ENCODE measurements around the gene CLRN2.

CLRN2 gene

DNA sequence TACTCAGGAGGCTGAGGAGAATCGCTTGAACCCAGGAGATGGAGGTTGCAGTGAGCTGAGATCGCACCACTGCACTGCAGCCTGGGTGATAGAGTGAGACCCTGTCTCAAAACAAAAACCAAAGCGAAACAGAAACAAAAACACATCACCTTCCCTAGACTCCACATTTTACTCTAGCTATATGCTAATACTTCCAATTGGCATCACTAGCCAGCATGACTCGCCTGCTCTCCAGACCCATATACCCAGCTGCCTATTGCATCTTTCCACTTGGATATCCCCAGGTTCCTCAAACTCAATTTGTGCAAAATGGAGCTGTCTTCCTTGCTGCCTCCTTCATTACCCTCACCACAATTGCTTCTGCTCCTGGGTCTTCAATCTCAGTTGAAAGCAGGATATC is 39.6 kb downstream of the CLRN2 start:
- DNase-seq (ENCODE audit: low read depth): no peak
- no peak overlapping the region for H3K4me3 ChIP-seq (ENCODE audit: low read length)
- TF ChIP-seq, protein P1, sequence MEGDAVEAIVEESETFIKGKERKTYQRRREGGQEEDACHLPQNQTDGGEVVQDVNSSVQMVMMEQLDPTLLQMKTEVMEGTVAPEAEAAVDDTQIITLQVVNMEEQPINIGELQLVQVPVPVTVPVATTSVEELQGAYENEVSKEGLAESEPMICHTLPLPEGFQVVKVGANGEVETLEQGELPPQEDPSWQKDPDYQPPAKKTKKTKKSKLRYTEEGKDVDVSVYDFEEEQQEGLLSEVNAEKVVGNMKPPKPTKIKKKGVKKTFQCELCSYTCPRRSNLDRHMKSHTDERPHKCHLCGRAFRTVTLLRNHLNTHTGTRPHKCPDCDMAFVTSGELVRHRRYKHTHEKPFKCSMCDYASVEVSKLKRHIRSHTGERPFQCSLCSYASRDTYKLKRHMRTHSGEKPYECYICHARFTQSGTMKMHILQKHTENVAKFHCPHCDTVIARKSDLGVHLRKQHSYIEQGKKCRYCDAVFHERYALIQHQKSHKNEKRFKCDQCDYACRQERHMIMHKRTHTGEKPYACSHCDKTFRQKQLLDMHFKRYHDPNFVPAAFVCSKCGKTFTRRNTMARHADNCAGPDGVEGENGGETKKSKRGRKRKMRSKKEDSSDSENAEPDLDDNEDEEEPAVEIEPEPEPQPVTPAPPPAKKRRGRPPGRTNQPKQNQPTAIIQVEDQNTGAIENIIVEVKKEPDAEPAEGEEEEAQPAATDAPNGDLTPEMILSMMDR (conservative IDR thresholded peaks at IDR 0.05; ENCODE audit: low read length): no peak

DNA sequence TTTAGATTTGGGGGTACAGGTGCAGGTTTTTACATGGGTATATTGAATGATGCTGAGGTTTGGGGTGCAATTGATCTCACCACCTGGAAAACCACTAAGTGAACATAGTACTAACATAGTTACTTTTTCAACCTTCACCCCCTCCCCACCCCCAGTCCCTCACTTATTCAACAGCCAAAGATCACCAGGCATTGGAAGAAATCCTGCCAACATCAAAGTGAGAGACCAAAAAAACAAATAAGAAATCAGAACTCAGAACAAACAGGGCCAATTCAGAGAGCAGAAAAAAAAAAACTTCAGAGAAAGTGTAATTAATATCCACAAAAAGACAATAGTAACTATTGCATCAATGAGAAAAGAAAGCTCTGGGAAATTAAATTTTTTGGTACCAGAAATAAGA is 41.5 kb downstream of the CLRN2 start:
- TF ChIP-seq, protein P1 (conservative IDR thresholded peaks at IDR 0.05; ENCODE audit: low read length): no peak
- no peak overlapping the region for H3K4me3 ChIP-seq (ENCODE audit: low read length)
- no peak for DNase-seq (ENCODE audit: low read depth)

DNA sequence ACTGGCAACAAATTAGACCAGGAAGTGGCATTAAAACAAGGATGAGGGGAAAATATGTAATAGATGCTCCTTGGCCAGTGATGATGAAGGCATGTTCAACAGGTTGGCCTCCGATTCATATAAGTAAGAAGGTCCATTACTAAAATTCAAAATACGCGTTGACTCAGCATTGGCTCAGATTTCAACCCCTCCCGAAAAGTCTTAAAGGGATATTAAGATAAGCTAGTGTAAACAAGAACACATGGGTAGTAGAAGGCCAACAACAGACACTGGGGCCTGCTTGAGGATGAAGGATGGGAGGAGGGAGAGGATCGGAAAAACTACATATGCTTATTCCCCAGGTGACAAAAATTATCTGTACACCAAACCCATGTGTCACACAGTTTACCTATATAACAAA is 42.9 kb downstream of the CLRN2 start:
- TF ChIP-seq, protein P1 (conservative IDR thresholded peaks at IDR 0.05; ENCODE audit: low read length): no peak
- DNase-seq (ENCODE audit: low read depth): no peak
- H3K4me3 ChIP-seq (ENCODE audit: low read length): no peak overlapping the region

DNA sequence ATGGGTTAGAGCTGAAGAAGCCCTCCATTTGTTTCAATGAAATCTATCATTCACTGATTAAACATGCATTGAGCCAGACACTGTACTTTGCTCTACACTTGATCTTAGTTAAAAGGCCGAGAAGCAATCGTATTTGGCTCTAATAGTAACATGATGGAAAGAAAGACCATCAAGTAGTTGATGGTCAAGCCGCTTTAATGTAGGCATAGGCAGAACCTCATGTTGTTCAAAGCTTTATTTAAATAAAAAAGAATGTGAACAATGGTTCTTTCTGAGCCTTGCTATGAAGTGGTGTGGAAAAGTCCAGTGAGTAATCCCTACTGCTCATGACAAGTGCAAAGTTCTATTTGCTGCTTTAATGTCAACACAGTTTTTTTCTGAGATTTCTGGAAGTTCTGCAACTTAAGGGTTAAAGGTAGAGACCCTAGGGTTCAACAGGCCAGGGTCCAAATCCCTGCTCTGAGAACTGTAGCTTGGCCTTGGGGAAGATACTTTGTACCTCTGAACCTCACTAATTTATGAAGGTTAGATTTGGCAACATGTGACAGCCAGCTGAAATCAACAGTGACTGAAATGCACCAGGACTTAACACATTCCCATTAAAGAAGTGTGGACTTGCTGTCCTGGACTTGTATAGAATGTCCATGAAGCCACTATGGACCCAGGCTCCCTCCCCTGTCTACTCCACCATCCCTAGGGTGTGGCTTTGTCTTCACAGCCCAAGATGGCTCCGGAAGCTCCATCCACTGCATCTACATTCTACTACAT is 44.2 kb downstream of the CLRN2 start:
- no peak for DNase-seq (ENCODE audit: low read depth)
- TF ChIP-seq, protein P1 (conservative IDR thresholded peaks at IDR 0.05; ENCODE audit: low read length): no peak
- H3K4me3 ChIP-seq (ENCODE audit: low read length): no peak overlapping the region

DNA sequence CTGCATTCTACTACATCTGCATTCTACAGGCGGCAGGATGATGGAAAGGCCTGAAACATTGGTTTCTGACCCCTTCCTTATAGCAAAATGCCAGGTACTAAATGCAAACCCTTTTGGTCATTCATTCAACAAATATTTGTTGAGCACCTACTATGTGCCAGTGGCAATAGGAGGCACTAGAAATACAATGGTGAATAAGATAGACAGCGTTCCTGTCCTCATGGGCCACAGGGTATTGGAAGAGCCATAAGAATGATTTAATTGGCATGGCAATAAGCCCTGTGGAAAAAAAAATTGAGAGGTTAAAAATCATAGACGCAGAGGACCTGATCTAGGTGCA is 44.7 kb downstream of the CLRN2 start:
- TF ChIP-seq, protein P1 (conservative IDR thresholded peaks at IDR 0.05; ENCODE audit: low read length): no peak
- no peak for DNase-seq (ENCODE audit: low read depth)
- no peak overlapping the region for H3K4me3 ChIP-seq (ENCODE audit: low read length)

DNA sequence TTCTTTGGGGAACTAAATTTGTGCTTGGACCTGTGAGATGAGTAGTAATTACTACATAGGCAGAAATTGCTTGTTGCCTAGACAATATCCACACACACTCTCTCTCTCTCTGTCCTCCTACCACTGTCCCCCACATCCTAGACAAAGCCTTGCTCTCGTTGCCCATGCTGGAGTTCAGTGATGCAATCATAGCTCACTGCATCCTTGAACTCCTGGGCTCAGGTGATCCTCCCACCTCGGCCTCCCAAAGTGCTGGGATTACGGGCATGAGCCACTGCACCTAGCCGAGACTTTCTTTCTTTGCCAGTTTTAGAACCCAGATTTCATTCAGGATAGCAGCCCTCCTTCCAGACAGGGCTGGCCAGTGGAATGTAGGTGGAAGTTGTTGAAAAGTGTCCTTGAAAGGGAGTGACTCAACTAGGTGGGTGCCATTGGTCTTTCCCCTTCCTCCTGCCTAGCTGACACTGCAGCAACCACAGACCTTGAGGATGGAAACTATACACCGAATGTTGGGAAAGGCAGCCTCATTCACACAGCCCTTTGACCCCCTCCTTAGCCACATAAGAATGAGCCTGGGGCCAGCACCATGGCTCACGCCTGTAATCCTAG is 45.2 kb downstream of the CLRN2 start:
- H3K4me3 ChIP-seq (ENCODE audit: low read length): no peak overlapping the region
- TF ChIP-seq, protein P1 (conservative IDR thresholded peaks at IDR 0.05; ENCODE audit: low read length): no peak
- DNase-seq (ENCODE audit: low read depth): no peak

All from AG10803 (cell line).